Mucosa of rectum (tissue), 2 donors: ENCODE results near the gene ARHGEF17.
A peak's percentile ranks its signal among the peaks of the same experiment; 100 is the strongest.

Source experiments
- H3K27ac ChIP-seq, 2 donors: one replicate each; pipeline ENCODE4 v1.7.0; 2013; ENCODE audit warnings: inconsistent platforms in 2 of 2, low read depth in 2 of 2, low read length in 2 of 2
- H3K27me3 ChIP-seq, 2 donors: one replicate each; pipeline ENCODE4 v1.7.0; 2013; ENCODE audit warnings: low read length in 2 of 2; ENCODE audit not compliant: control insufficient read depth in 2 of 2, insufficient read depth in 2 of 2
- H3K36me3 ChIP-seq, 2 donors: one replicate each; pipeline ENCODE4 v1.7.0; 2013; ENCODE audit warnings: low read length in 2 of 2; ENCODE audit not compliant: control insufficient read depth in 2 of 2, insufficient read depth in 2 of 2
- H3K4me1 ChIP-seq, 2 donors: one replicate each; pipeline ENCODE4 v1.7.0; 2013; ENCODE audit warnings: low read length in 2 of 2, mild to moderate bottlenecking in 1 of 2; ENCODE audit not compliant: control insufficient read depth in 2 of 2, insufficient read depth in 2 of 2
- H3K4me3 ChIP-seq, 2 donors: one replicate each; pipeline ENCODE4 v1.7.0; 2013; ENCODE audit warnings: low read length in 2 of 2
- H3K9ac ChIP-seq, 2 donors: one replicate each; pipeline ENCODE4 v1.7.0; 2013; ENCODE audit warnings: low read length in 2 of 2, low read depth in 1 of 2, mild to moderate bottlenecking in 1 of 2
- H3K9me3 ChIP-seq, 2 donors: one replicate each; pipeline ENCODE4 v1.7.0; 2013; ENCODE audit warnings: low read length in 2 of 2; ENCODE audit not compliant: control insufficient read depth in 2 of 2
- donor health status: healthy.
- donor health status: Normal muscosa, but diverticular disease.

ARHGEF17 gene

DNA sequence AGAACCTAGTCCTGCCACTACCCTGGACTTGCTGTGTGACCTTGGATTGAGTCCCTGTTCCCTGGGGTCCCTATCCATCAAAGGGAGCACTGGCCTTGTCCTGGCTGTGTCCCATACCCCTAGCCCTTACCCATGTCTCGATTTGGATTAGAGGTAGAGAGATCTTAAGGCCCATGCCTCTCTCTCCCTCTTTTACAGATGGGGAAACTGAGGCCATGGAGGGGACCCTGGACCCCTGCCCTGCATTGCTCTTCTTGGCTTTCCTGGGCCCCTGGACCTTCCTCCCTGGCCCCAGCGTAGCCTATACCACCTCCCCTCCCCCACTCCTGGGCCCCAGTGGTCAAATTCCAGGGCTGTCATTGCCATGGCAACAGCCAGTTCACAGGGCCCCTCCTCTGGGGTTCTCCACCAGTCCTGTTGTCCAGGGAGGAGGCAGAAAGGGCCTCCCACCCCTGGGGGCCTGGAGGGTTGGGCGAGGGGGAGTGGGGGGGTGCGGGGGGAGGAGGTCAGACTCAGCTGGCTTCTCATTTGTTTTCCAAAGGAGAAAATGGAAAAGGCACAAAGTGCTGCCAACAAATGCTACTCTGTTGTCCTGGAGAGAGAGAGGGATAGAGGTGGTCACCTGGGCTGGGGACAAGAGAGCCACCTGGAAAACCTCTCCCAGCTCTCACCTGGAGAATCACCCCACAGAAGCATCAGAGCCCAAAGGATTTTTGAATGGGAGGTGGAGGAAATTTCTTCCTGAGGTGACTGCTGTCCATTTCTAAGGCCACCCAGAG is 23.3 kb downstream of the ARHGEF17 start:
- Histone ChIP-seq H3K27ac (peak overlapping the region in 1 of 2 donors; percentile 23), H3K4me1 (peaks cover 16 to 20% of the 10 kb centered on the region in 2 donors)

DNA sequence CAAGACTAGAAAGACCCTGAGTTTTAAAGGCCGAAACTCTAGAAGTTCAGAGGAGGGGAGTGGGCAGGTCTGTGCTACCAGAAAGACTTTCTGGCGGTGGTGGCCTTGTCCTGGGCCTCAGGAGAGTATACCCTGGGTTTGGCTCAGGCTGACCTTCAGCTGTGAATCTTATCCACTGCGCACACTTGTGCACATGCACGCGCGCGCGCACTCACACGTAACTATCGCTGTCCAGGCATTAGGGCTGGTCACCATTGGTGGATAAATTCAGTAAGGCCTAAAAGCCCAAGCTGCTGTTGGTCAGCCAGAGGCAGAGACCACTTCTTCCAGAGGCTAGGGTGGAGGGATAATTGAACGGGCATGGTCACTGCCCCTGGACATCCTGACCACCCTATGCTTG is 25.1 kb downstream of the ARHGEF17 start:
- no peak overlapping the region for H3K4me3 ChIP-seq
- peaks cover 13 to 20% of the 10 kb centered on the region in 2 donors for H3K4me1 ChIP-seq
- H3K9me3 ChIP-seq = no peaks in the 10 kb centered on the region
- no peak overlapping the region for H3K27ac ChIP-seq
- H3K9ac ChIP-seq = no peak overlapping the region
- H3K27me3 ChIP-seq = no peaks in the 10 kb centered on the region
- no peaks in the 10 kb centered on the region for H3K36me3 ChIP-seq

More for the DNA sequence above, 23.3 kb downstream of the ARHGEF17 start:
- H3K9me3 ChIP-seq = no peaks in the 10 kb centered on the region
- H3K27me3 ChIP-seq = no peaks in the 10 kb centered on the region
- H3K9ac ChIP-seq = no peak overlapping the region
- no peak overlapping the region for H3K4me3 ChIP-seq
- H3K36me3 ChIP-seq = no peaks in the 10 kb centered on the region

DNA sequence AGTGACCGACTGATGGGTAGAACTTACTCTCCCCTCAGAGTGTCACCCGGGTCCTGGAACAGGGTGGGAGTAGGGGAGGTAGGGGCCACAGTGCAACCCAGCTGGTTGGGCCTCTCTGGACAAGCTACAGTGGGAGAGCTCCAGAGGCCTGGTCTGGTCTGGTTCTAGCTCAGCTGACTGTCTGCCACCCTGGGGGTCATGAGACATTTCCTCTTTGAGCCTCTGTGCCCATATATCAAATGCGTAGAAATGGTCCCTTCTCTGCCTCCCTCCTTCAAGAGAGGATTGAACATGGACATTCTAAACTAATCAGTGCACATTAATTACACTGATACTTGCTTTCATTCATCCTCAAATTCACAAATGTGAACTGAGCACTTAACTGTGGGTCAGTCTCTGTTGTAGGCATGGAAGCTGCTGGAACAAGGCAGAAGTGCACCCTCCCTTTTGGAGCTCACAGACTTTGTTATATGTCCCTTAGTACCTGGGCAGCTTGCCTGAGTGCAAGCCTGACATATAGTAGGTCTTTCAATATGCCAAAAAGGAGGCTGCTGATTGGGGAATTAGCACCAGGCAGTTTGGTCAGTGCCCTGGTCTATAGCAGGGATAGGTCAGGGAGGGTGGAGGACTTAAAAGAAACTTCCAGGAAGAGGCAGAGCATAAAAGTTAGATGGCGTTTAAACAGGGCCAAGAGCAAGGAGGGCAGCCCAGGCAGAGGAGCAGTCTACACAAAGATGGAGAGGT is 25.7 kb downstream of the ARHGEF17 start:
- Histone ChIP-seq H3K27me3 (no peaks in the 10 kb centered on the region), H3K27ac (peak overlapping the region; percentile 2 to 44), H3K4me1 (peaks cover 13 to 20% of the 10 kb centered on the region in 2 donors), H3K36me3 (no peaks in the 10 kb centered on the region), H3K4me3 (no peak overlapping the region), H3K9ac (no peak overlapping the region), H3K9me3 (no peaks in the 10 kb centered on the region)

DNA sequence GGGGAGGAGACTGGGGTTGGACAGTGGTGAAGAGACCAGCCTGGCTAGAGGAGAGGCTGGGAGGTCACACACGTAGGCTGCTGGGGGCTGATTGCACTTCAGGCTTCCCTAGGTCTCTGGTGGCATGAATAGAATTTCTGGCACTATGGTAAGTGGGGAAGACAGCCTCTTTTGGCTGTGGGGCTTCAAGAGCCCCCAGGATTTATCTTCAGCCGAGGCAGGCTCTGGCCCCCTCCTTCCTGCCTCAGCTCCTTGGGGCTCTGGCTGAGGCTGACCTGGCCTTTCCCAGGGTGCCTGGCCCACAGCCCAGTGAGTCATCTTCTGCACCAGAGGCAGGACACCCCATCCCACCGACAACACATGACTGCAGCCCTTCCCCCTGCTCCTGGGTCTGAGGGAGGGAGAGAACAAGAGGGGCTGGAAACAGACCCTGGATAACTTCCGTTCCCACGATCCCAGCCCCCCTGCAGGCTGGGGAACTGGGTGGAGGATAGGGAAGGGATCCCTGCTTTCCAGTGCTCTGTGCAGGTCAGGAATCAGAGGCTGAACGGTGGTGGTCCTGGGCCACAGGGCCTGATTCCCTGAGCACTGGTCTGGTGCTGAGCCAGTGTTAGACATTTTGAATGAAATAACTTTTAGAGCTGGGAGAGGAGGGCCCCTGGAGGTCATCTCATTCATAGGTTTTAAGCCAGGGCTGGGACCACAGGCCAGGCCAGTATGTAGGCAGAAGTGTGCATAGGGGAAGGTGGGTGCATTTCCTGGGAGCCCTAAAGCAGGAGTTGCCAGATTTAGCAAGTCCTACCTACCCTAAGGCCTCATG is 26.5 kb downstream of the ARHGEF17 start:
- no peaks in the 10 kb centered on the region for H3K36me3 ChIP-seq
- peaks cover 13 to 20% of the 10 kb centered on the region in 2 donors for H3K4me1 ChIP-seq
- no peak overlapping the region for H3K4me3 ChIP-seq
- peak overlapping the region; percentile 2 to 44 for H3K27ac ChIP-seq
- no peaks in the 10 kb centered on the region for H3K27me3 ChIP-seq
- no peaks in the 10 kb centered on the region for H3K9me3 ChIP-seq
- no peak overlapping the region for H3K9ac ChIP-seq

DNA sequence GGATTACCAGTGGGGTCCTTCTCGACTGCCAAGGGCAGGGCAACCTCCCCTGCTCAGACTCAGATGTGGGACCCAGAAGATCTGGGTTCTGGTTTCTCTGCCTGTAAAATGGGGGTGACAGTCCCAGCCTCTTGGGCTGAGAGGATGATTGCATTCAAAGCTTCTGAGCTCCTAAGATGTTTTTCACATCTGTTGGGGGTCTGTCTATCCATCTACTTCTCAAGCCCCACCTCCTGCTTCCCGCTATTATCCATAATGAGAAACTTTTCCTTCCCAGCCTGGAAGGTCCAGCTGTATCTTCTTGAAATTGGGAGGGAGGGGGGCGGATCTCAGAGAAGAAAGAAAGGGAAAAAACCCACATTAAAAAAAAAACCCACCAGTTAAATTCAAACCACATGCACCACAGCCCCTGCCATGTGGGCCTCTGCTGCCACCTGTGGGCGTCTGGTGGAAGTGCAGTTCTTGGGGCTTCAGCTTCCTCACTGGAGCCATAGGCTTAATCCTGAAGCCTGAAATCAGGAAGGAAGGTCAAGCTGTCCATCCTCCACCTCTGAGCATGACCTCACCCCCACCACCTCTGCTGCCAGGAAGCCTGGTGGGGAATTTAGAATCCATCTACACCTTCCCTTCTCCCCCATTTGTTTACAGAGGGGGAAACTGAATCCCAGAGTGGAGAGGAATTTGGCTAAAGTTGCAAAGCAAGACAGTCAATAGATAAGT is 27.3 kb downstream of the ARHGEF17 start:
- Histone ChIP-seq H3K27ac (peak overlapping the region; percentile 2 to 44), H3K4me1 (peaks cover 13 to 20% of the 10 kb centered on the region in 2 donors), H3K27me3 (no peaks in the 10 kb centered on the region), H3K4me3 (no peak overlapping the region), H3K36me3 (no peaks in the 10 kb centered on the region), H3K9ac (no peak overlapping the region), H3K9me3 (no peaks in the 10 kb centered on the region)

DNA sequence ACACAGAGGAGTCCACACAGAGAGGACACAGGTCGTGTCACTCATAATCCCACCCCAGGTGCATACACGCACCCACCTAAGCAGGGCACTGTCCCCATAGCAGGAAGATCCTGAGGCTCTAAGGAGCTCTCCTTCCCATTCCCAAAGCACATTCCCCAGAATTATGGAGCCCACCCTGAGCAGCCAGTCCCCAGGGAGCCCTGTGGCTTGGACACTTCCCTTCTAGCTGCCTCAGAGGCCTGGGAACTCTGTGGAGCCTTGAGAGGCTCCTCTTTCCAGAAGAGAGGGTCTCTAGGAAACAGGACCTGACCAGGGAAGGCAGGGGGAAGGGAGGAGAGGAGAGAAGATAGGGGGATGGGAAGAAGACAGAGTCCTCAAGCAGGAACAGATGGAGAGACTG is 29.8 kb downstream of the ARHGEF17 start:
- no peak overlapping the region for H3K9ac ChIP-seq
- H3K27ac ChIP-seq = no peak overlapping the region
- H3K36me3 ChIP-seq = no peaks in the 10 kb centered on the region
- no peak overlapping the region for H3K4me3 ChIP-seq
- H3K9me3 ChIP-seq = no peaks in the 10 kb centered on the region
- H3K27me3 ChIP-seq = no peaks in the 10 kb centered on the region
- H3K4me1 ChIP-seq = peaks cover 8 to 13% of the 10 kb centered on the region in 2 donors

DNA sequence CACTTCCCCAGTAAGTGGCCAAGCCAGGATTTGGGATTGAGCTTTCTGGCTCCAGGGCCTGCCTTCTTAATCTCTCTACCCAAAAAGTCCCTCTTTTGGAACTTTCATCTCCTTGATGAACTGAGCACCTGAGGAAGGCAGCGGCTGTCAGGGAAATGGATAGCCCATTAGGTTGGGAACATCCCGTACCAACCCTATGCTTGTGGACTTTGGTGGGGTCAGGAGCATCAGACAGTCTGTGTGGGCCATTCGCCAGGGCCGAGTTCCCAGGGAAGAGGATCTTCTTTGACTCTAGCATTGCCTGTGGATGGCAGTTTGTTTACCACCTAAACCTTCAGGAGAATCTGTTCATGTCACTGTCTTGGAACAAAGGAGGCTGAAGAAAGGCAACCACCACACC is 30.2 kb downstream of the ARHGEF17 start:
- no peak overlapping the region for H3K27ac ChIP-seq
- no peaks in the 10 kb centered on the region for H3K36me3 ChIP-seq
- no peak overlapping the region for H3K4me3 ChIP-seq
- no peaks in the 10 kb centered on the region for H3K9me3 ChIP-seq
- H3K4me1 ChIP-seq = peaks cover 7 to 13% of the 10 kb centered on the region in 2 donors
- no peak overlapping the region for H3K9ac ChIP-seq
- H3K27me3 ChIP-seq = no peaks in the 10 kb centered on the region

DNA sequence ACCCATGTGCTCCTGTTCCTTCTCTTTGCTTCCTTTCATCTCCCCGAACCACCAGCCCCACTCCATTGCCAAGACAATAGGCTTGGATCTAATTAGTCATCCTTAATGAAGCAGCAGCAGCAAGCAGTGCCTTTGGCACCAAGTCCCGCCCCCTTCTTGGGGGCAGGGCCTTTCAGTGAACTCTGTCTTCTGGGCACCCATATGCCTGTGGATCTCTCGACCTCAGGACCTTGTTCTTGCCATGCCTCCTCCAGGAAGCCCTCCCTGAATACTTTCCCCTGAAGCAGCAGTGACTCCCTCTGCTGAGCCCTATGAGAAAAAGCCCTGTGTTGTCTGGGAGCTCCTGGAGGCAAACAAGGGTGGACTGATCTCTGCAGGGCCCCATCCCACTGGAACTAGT is 32.1 kb downstream of the ARHGEF17 start:
- Histone ChIP-seq H3K9ac (no peak overlapping the region), H3K4me3 (no peak overlapping the region), H3K27ac (no peak overlapping the region), H3K9me3 (no peaks in the 10 kb centered on the region), H3K36me3 (no peaks in the 10 kb centered on the region), H3K4me1 (peaks cover 2 to 5% of the 10 kb centered on the region in 2 donors), H3K27me3 (no peaks in the 10 kb centered on the region)

DNA sequence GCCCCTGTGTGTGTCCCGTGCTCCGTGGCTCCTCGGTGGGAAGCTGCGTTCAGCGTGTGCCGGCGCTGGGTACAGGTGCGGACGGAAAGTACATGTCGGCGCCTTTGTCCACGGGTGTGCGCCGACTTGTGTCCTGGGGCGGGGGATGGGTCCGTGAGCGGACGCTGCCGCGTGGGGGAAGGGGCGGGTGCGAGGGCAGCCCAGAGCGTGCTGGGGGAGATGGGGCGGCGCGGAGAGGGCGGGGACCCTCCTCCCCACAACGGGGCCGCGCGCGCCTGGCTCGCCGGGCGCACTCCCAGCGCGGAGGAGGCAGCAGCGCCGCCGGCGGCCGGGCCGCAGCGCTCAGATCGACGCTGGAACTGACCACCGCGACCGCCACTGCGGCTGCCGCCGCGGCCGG is 34.6 kb downstream of the ARHGEF17 start:
- Histone ChIP-seq H3K36me3 (no peaks in the 10 kb centered on the region), H3K4me3 (peak overlapping the region in 1 of 2 donors; percentile 15), H3K9ac (no peak overlapping the region), H3K4me1 (peaks cover 0 to 5% of the 10 kb centered on the region in 2 donors), H3K27ac (no peak overlapping the region), H3K27me3 (no peaks in the 10 kb centered on the region), H3K9me3 (no peaks in the 10 kb centered on the region)
